GM12878 (cell line): ENCODE results near the gene ST6GAL2. TPM values are rescaled to one million over a fixed set of nuclear protein-coding genes. Genes with fewer than 3 reads are reported as not detected.

ENCODE experiments used
- ATAC-seq: fragments of 200-7000 bp; cut with Tn5 transposase; 3 replicates; pipeline ENCODE4 v1.9.1; 2020; ENCODE audit warnings: mild to moderate bottlenecking, moderate library complexity
- BruUV-seq: library from RNA; stranded (reverse); fragments of 400-500 nt; replicated peaks from 2 replicates; lab custom pipeline; 2021; lab: Mats Ljungman, UMichigan
- CTCF ChIA-PET: fragments of 300-600 bp; sonication (Branson Sonifier 250); formaldehyde crosslinking; extraction: SDS; loops from one replicate; lab custom pipeline; 2021; ENCODE audit warnings: inconsistent platforms; lab: Yijun Ruan, JAX
- POLR2A ChIA-PET: fragments of 350-600 bp; formaldehyde crosslinking; extraction: SDS; loops from one replicate; lab custom pipeline; 2021; ENCODE audit warnings: inconsistent platforms; lab: Charles Lee
- RAD21 ChIA-PET: fragments of 300-600 bp; sonication (Branson Sonifier 250); formaldehyde crosslinking; loops from one replicate; lab custom pipeline; 2023; ENCODE audit warnings: antibody characterized with exemption; ENCODE audit not compliant: unreplicated experiment; lab: Charles Lee
- SMC1A ChIA-PET: fragments of 300-600 bp; sonication (Branson Sonifier 250); formaldehyde crosslinking; loops from one replicate; lab custom pipeline; 2023; ENCODE audit not compliant: unreplicated experiment, uncharacterized antibody; lab: Charles Lee
- DNase-seq: peaks from one replicate; pipeline ENCODE4 v3.0.0-alpha.2; 2011; ENCODE audit warnings: low read depth, low spot score
- FAIRE-seq: peaks from 3 replicates; lab custom pipeline; 2011; peaks lifted over from hg19 to GRCh38; lab: Jason Lieb, UNC
- H2AFZ ChIP-seq: 2 replicates; pipeline ENCODE4 v1.6.0; 2011; ENCODE audit warnings: low read depth, low read length, control low read depth; ENCODE audit not compliant: control insufficient read depth
- H3K27ac ChIP-seq: 2 replicates; pipeline ENCODE4 v1.5.1; 2011; ENCODE audit warnings: control low read depth; ENCODE audit not compliant: control insufficient read depth, insufficient read depth
- H3K27me3 ChIP-seq, 2 experiments: replicated peaks in 1 of 2; 2 replicates each; pipeline versions ENCODE4 v1.6.0 to v1.6.1; 2011; ENCODE audit warnings: low read length in 1 of 2; ENCODE audit not compliant: control insufficient read depth in 2 of 2, insufficient read depth in 2 of 2
- H3K36me3 ChIP-seq, 2 experiments: 2 replicates each; pipeline ENCODE4 v1.5.1; 2011; ENCODE audit warnings: low read length in 1 of 2; ENCODE audit not compliant: control insufficient read depth in 2 of 2, insufficient read depth in 2 of 2
- H3K4me1 ChIP-seq: 2 replicates; pipeline ENCODE4 v1.6.1; 2011; ENCODE audit warnings: mild to moderate bottlenecking, low read length, moderate library complexity, mixed read lengths; ENCODE audit not compliant: control insufficient read depth, insufficient read depth
- H3K4me2 ChIP-seq: 2 replicates; pipeline ENCODE4 v1.6.0; 2011; ENCODE audit warnings: control low read depth; ENCODE audit not compliant: control insufficient read depth, insufficient read depth
- H3K4me3 ChIP-seq: fragments of 200-600 bp; sonication (generic); 2 replicates; pipeline ENCODE4 v1.5.1; 2016
- H3K79me2 ChIP-seq: 2 replicates; pipeline ENCODE4 v1.6.0; 2011; ENCODE audit warnings: low read length; ENCODE audit not compliant: control insufficient read depth, insufficient read depth
- H3K9ac ChIP-seq: 2 replicates; pipeline ENCODE4 v1.8.0; 2011; ENCODE audit warnings: low read length, control low read depth, mixed read lengths; ENCODE audit not compliant: control insufficient read depth, insufficient read depth
- H3K9me3 ChIP-seq: replicated peaks from 3 replicates; pipeline ENCODE4 v1.5.1; 2011; ENCODE audit warnings: mild to moderate bottlenecking, low read length; ENCODE audit not compliant: control insufficient read depth, insufficient read depth
- H4K20me1 ChIP-seq: 2 replicates; pipeline ENCODE4 v1.6.0; 2011; ENCODE audit not compliant: control insufficient read depth, insufficient read depth
- BCL11A ChIP-seq: IDR thresholded peaks from 2 replicates; pipeline ENCODE4 v1.6.1; 2011; ENCODE audit warnings: low read depth, low read length
- KAT2A ChIP-seq: conservative IDR thresholded peaks from 2 replicates; pipeline ENCODE4 v1.6.1; 2011; ENCODE audit warnings: low read depth, low read length; ENCODE audit not compliant: control insufficient read depth
- KLF5 ChIP-seq: fragments of 450-650 bp; IDR thresholded peaks from 2 replicates; pipeline ENCODE4 v1.6.1; 2014; ENCODE audit warnings: mild to moderate bottlenecking; ENCODE audit not compliant: partially characterized antibody
- LARP7 ChIP-seq: fragments of 450-650 bp; IDR thresholded peaks from 2 replicates; pipeline ENCODE4 v1.6.1; 2017; ENCODE audit warnings: mild to moderate bottlenecking
- NFIC ChIP-seq: IDR thresholded peaks from 2 replicates; pipeline ENCODE4 v1.6.1; 2012; ENCODE audit warnings: low read depth, mild to moderate bottlenecking, inconsistent platforms, low read length, moderate library complexity
- PAX5 ChIP-seq: IDR thresholded peaks from 2 replicates; pipeline ENCODE4 v1.6.1; 2011; ENCODE audit warnings: low read depth, low read length, borderline replicate concordance
- POLR2AphosphoS2 ChIP-seq: IDR thresholded peaks from 2 replicates; pipeline ENCODE4 v1.6.1; 2011; ENCODE audit warnings: low read depth, mild to moderate bottlenecking, low read length, improper control_type of control experiment, moderate library complexity
- TCF12 ChIP-seq: IDR thresholded peaks from 2 replicates; pipeline ENCODE4 v1.6.1; 2011; ENCODE audit warnings: low read depth, mild to moderate bottlenecking, low read length
- TCF3 ChIP-seq: IDR thresholded peaks from 2 replicates; pipeline ENCODE4 v1.6.1; 2012; ENCODE audit warnings: low read depth, mild to moderate bottlenecking, low read length, borderline replicate concordance; ENCODE audit not compliant: insufficient read depth
- WGBS: methylation state at CpG from one replicate; pipeline ENCODE4 v1.1.6; 2016; ENCODE audit warnings: low lambda C conversion rate; ENCODE audit not compliant: insufficient replicate concordance, insufficient coverage; ENCODE audit errors: missing lambda C conversion rate; 5-methylcytosine and 5-hydroxymethylcytosine counted together
- in situ Hi-C: fragments of 300-500 bp; cut with MboI; formaldehyde crosslinking; loops from 9 replicates; pipeline ENCODE4 v1.14.3; 2018; ENCODE audit warnings: mixed read lengths
- intact Hi-C: fragments of 100-400 bp; cut with micrococcal nuclease; formaldehyde crosslinking; loops from one replicate; pipeline ENCODE4 v1.14.2; 2022; ENCODE audit not compliant: unreplicated experiment
- polyA plus RNA-seq, 11 experiments: library from polyadenylated mRNA; depleted of rRNA in 4 of 11; unstranded in 6 of 11; stranded (reverse) in 5 of 11; fragments of >200 nt; fragmentation: Nextera tagmentation in 4 of 11; fragmentation: Illumina TruSeq in 1 of 11; extraction: Ambion mirVana in 4 of 11; extraction: Trizol in 1 of 11; gene quantifications; 1 replicate in 1 of 11; 2 replicates in 10 of 11; pipeline versions ENCODE4 v1.2.1 to v1.2.3, GENCODE V29; 2011 to 2016; ENCODE audit warnings: inconsistent platforms in 2 of 11, missing spikeins in 2 of 11, low read depth in 1 of 11
- total RNA-seq, 4 experiments: library from RNA; depleted of rRNA in 3 of 4; stranded (reverse); fragments of >200 nt in 3 of 4; fragmentation: Illumina TruSeq in 1 of 4; extraction: Trizol in 1 of 4; gene quantifications; 2 replicates each; pipeline versions ENCODE4 v1.2.1 to v1.2.3, GENCODE V29; 2013 to 2021
- TF ChIP-seq, protein P1 (sequence below): fragments of 450-650 bp; IDR thresholded peaks from 2 replicates; pipeline ENCODE4 v1.6.1; 2014; ENCODE audit warnings: mild to moderate bottlenecking
- TF ChIP-seq, protein P2 (sequence below): IDR thresholded peaks from 2 replicates; pipeline ENCODE4 v1.6.1; 2012; ENCODE audit warnings: low read depth, low read length, improper control_type of control experiment
- TF ChIP-seq, protein P3 (sequence below): fragments of 450-650 bp; conservative IDR thresholded peaks from 2 replicates; pipeline ENCODE4 v1.6.1; 2017; ENCODE audit warnings: mild to moderate bottlenecking, moderate library complexity

ST6GAL2 gene
- total and polyA plus RNA-seq, 10 of the 15 experiments (the other 5 are each of a cell fraction or from before 2014, with no cell fraction given) = not detected

DNA sequence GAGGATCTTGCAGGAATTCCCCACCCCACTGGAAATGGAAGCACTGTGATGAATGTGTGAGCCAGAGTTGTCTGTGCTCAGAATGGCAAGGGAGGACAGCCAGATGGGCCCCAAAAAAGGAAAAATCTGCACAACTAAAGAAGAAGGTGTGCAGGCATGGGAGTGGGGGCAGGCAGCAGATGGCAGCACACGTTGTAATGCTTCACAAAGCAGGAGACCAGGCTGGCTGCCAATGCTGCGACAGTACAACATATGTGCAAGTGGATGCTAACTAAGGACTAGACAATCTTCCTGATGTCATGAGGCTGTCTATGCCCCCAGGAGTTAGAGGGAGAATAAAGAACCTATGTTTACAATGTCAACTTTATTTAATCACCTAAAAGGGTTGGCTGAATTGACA, 27.2 kb downstream of the ST6GAL2 start:
- DNase-seq (no peak), FAIRE-seq (no peak), ATAC-seq (no peak)
- Histone ChIP-seq H3K4me3 (no peak overlapping the region), H3K4me2 (no peak overlapping the region), H3K27me3 (no peaks in the 10 kb centered on the region), H3K36me3 (no peaks in the 10 kb centered on the region), H3K9ac (no peak overlapping the region), H3K4me1 (no peaks in the 10 kb centered on the region), H2AFZ (no peak overlapping the region), H3K27ac (no peak overlapping the region), H3K79me2 (no peaks in the 10 kb centered on the region), H3K9me3 (no peaks in the 10 kb centered on the region), H4K20me1 (no peaks in the 10 kb centered on the region)
- SMC1A ChIA-PET = no interaction called here
- intact Hi-C loops (no loop called here), in situ Hi-C loops (no loop called here)
- POLR2A ChIA-PET = no interaction called here
- 35% methylated on average over 2 of the region's 2 CpGs for WGBS
- BruUV-seq = no TSS peak
- TF ChIP-seq LARP7 = no peak
- no peak for TF ChIP-seq POLR2AphosphoS2
- TF ChIP-seq, protein P1, sequence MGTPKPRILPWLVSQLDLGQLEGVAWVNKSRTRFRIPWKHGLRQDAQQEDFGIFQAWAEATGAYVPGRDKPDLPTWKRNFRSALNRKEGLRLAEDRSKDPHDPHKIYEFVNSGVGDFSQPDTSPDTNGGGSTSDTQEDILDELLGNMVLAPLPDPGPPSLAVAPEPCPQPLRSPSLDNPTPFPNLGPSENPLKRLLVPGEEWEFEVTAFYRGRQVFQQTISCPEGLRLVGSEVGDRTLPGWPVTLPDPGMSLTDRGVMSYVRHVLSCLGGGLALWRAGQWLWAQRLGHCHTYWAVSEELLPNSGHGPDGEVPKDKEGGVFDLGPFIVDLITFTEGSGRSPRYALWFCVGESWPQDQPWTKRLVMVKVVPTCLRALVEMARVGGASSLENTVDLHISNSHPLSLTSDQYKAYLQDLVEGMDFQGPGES = no peak
- no peak for TF ChIP-seq PAX5
- CTCF ChIA-PET = no interaction called here
- RAD21 ChIA-PET = no interaction called here

DNA sequence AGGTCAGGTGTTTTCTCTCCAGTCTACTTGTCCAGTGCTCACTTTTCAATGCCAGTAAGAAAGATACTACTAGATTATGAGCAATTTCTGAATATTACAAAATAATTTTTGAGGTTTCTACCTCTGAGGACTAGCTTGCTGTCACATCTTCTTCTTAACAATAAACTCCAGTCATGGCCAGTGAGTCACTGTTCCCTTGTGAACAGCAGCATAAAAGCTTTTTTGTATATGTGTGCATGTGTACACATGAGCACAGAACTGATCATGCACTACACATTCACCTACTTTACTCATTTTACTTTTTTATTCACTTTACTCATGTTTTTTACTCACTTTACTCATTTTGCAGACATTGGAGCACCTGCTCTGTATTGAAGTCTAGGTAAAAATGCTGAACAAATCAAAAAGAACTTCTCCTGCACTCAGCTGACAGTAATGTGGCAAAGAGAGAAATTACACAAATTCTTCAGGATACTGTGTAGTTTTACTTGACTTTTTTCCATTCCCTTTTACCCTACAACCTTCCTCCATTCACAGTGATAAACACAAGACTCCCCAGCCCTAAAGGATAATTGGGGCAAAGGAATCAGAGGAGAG, 28.0 kb downstream of the ST6GAL2 start:
- FAIRE-seq = no peak
- RAD21 ChIA-PET = no interaction called here
- H3K9ac ChIP-seq = no peak overlapping the region
- H3K27me3 ChIP-seq = no peaks in the 10 kb centered on the region
- TF ChIP-seq BCL11A = no peak
- no peak for TF ChIP-seq TCF3
- TF ChIP-seq, protein P2, sequence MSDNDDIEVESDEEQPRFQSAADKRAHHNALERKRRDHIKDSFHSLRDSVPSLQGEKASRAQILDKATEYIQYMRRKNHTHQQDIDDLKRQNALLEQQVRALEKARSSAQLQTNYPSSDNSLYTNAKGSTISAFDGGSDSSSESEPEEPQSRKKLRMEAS = no peak
- TF ChIP-seq TCF12 = no peak
- TF ChIP-seq, protein P3, sequence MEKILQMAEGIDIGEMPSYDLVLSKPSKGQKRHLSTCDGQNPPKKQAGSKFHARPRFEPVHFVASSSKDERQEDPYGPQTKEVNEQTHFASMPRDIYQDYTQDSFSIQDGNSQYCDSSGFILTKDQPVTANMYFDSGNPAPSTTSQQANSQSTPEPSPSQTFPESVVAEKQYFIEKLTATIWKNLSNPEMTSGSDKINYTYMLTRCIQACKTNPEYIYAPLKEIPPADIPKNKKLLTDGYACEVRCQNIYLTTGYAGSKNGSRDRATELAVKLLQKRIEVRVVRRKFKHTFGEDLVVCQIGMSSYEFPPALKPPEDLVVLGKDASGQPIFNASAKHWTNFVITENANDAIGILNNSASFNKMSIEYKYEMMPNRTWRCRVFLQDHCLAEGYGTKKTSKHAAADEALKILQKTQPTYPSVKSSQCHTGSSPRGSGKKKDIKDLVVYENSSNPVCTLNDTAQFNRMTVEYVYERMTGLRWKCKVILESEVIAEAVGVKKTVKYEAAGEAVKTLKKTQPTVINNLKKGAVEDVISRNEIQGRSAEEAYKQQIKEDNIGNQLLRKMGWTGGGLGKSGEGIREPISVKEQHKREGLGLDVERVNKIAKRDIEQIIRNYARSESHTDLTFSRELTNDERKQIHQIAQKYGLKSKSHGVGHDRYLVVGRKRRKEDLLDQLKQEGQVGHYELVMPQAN = no peak
- no peak for TF ChIP-seq NFIC
- no peak for TF ChIP-seq KAT2A
- TF ChIP-seq KLF5 = no peak
- CTCF ChIA-PET = no interaction called here
- in situ Hi-C loops = no loop called here
- H3K27ac ChIP-seq = no peak overlapping the region
- H3K4me2 ChIP-seq = no peak overlapping the region
- no peaks in the 10 kb centered on the region for H3K79me2 ChIP-seq
- DNase-seq = no peak
- POLR2A ChIA-PET = no interaction called here
- no peak overlapping the region for H2AFZ ChIP-seq
- SMC1A ChIA-PET = no interaction called here
- no peaks in the 10 kb centered on the region for H4K20me1 ChIP-seq
- H3K4me1 ChIP-seq = no peaks in the 10 kb centered on the region
- H3K36me3 ChIP-seq = no peaks in the 10 kb centered on the region
- intact Hi-C loops = no loop called here
- no peaks in the 10 kb centered on the region for H3K9me3 ChIP-seq
- no peak overlapping the region for H3K4me3 ChIP-seq
- no peak for ATAC-seq
- no TSS peak for BruUV-seq
